Measurements from ENCODE around the gene ALPG.

DNA sequence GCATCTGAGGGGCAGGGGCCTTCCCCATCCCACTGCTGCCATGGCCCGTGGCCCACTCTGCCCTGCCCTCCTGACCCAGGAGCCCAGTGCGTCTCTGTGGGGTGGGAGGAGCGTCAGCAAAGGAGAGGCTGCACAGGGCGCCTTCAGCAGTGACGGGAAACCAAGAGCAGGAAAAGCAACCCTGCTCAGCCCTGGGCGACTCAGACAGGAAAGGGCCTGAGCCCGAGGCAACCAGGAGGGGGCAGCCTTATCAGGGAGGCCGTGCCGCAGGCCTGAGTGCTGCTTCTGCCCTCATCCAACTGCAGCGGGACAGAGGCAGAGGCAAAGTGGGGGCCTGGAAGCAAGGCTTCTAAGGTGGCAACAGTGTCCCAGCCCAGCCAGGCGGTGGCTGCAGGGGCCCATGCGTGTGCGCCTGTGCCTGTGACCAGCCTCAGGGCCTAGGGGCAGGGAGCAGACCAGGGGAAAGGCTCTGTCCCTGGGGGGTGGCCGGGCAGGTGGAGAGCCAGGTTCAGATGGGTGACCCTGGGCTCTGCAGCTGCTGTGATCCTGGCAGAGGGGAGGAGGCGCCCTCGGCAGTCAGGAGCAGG, 26.0 kb downstream of the ALPG start:
- no peak for TF ChIP-seq TAF1 (IDR thresholded peaks at IDR 0.05; ENCODE audit: borderline replicate concordance, insufficient read depth, low read length)
- no peak for TF ChIP-seq SIN3A (IDR thresholded peaks at IDR 0.05; ENCODE audit: borderline replicate concordance, insufficient read depth, low read length)
- no peak for TF ChIP-seq POLR2AphosphoS5 (IDR thresholded peaks at IDR 0.05; ENCODE audit: low read depth, low read length)
- TF ChIP-seq, protein P1, sequence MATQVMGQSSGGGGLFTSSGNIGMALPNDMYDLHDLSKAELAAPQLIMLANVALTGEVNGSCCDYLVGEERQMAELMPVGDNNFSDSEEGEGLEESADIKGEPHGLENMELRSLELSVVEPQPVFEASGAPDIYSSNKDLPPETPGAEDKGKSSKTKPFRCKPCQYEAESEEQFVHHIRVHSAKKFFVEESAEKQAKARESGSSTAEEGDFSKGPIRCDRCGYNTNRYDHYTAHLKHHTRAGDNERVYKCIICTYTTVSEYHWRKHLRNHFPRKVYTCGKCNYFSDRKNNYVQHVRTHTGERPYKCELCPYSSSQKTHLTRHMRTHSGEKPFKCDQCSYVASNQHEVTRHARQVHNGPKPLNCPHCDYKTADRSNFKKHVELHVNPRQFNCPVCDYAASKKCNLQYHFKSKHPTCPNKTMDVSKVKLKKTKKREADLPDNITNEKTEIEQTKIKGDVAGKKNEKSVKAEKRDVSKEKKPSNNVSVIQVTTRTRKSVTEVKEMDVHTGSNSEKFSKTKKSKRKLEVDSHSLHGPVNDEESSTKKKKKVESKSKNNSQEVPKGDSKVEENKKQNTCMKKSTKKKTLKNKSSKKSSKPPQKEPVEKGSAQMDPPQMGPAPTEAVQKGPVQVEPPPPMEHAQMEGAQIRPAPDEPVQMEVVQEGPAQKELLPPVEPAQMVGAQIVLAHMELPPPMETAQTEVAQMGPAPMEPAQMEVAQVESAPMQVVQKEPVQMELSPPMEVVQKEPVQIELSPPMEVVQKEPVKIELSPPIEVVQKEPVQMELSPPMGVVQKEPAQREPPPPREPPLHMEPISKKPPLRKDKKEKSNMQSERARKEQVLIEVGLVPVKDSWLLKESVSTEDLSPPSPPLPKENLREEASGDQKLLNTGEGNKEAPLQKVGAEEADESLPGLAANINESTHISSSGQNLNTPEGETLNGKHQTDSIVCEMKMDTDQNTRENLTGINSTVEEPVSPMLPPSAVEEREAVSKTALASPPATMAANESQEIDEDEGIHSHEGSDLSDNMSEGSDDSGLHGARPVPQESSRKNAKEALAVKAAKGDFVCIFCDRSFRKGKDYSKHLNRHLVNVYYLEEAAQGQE (IDR thresholded peaks at IDR 0.05; ENCODE audit: insufficient read depth in 1 of 2, low read depth in 2 of 2, low read length in 2 of 2) = no peak
- TF ChIP-seq FOXP2 (optimal IDR thresholded peaks at IDR 0.05; ENCODE audit: borderline replicate concordance, extremely low read depth, extremely low read length, insufficient read depth) = no peak
